GM21528 (cell line): Measurements from ENCODE around the gene FBXL13.
A peak's percentile ranks its signal among the peaks of the same experiment; 100 is the strongest.
"Not testable (repeated sequence)": the region's sequence is repeated elsewhere in the genome, so short reads cannot be mapped to it uniquely, and the experiment has no call there.

Experiments
- ATAC-seq: cut with Tn5 transposase; IDR thresholded peaks from one replicate; pipeline ENCODE4 v1.9.1; 2021; ENCODE audit warnings: mild to moderate bottlenecking, moderate library complexity; ENCODE audit not compliant: unreplicated experiment, low FRiP score

FBXL13 gene

GRCh38 chr7:103080923-103081322, 6.3 kb upstream of the FBXL13 start:
- no peak for ATAC-seq

GRCh38 chr7:103079836-103080235, 5.2 kb upstream of the FBXL13 start:
- ATAC-seq = no peak

- ATAC-seq = not testable (repeated sequence)
Measured at GRCh38 chr7:103078226-103078625, 3.6 kb upstream of the FBXL13 start.

GRCh38 chr7:103077318-103077717, 2.7 kb upstream of the FBXL13 start:
- no peak for ATAC-seq

- no peak for ATAC-seq
Measured at GRCh38 chr7:103076764-103077163, 2.2 kb upstream of the FBXL13 start.

GRCh38 chr7:103075337-103075918, 832 bp upstream of the FBXL13 start:
- peak; percentile 58 for ATAC-seq

GRCh38 chr7:103073989-103074518, 542 bp downstream of the FBXL13 start:
- ATAC-seq = no peak

GRCh38 chr7:103071000-103071399, 3.6 kb downstream of the FBXL13 start:
- no peak for ATAC-seq

- no peak for ATAC-seq
Measured at GRCh38 chr7:103068414-103069403, 5.9 kb downstream of the FBXL13 start.

GRCh38 chr7:103065667-103066066, 8.9 kb downstream of the FBXL13 start:
- no peak for ATAC-seq

- no peak for ATAC-seq
Measured at GRCh38 chr7:103063895-103064294, 10.7 kb downstream of the FBXL13 start.

GRCh38 chr7:103059471-103059870, 15.1 kb downstream of the FBXL13 start:
- no peak for ATAC-seq

GRCh38 chr7:103058122-103058521, 16.5 kb downstream of the FBXL13 start:
- ATAC-seq = no peak

GRCh38 chr7:103056006-103056405, 18.6 kb downstream of the FBXL13 start:
- ATAC-seq = not testable (repeated sequence)

- ATAC-seq = no peak
Measured at GRCh38 chr7:103051519-103051918, 23.1 kb downstream of the FBXL13 start.

- ATAC-seq = no peak
Measured at GRCh38 chr7:103048833-103049232, 25.8 kb downstream of the FBXL13 start.

GRCh38 chr7:103041815-103042214, 32.8 kb downstream of the FBXL13 start:
- ATAC-seq = not testable (repeated sequence)

GRCh38 chr7:103037823-103038739, 36.5 kb downstream of the FBXL13 start:
- ATAC-seq = not testable (repeated sequence)

- ATAC-seq = no peak
Measured at GRCh38 chr7:103037476-103037822, 37.1 kb downstream of the FBXL13 start.

- not testable (repeated sequence) for ATAC-seq
Measured at GRCh38 chr7:103034318-103034717, 40.3 kb downstream of the FBXL13 start.
